Measurements from ENCODE around the gene SLC9A9. TPM values are rescaled to one million over a fixed set of nuclear protein-coding genes. Genes with fewer than 3 reads are reported as not detected.

SLC9A9 gene
- total and polyA plus RNA-seq, 10 of the 15 experiments (the other 5 are each of a cell fraction or from before 2014, with no cell fraction given): 3.5 to 14.2 (median 9.3) TPM

DNA sequence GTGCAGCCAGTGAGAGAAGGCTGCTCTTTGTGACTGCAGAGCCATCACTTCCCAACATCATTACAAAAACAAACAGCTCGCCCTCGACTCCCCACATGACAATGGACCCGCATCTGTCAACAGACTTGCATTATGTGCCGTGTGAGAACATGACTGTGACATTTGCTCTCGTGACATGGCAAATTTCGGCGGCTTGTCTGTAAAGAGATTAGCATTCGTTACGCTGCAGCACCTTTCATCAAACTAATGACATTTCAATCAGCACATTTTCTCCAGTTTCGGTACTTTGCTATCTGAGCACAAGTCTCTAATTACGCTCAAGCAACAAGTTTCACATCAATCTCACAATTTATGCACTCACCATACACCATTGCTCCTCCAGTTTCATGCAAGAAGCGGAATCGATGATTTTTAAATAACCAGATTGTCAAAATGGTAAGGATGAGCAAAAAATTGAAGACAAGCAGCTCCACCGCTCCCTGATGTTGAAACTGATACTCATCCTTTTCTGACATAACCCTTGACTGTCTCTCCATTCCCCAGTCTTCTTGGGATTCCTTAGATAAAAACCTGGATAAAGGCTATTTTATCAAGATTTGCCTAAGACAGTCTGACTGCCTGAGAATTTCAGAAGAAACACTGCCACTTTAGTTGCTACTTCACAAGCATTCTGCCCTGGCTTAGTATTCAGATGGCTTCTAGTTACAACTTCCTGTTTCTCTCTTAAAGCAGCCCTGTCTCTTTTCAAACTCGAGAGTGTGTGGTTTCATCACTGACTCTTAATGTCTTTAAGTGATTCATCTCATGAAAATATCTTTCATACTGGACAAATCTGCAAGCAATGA, at the start of gene SLC9A9 (continued):
- TF ChIP-seq ATF7 (IDR thresholded peaks at IDR 0.05; ENCODE audit: low read depth) (no peak), TBL1XR1 (IDR thresholded peaks at IDR 0.05; ENCODE audit: low read depth, low read length) (no peak), EED (IDR thresholded peaks at IDR 0.05; ENCODE audit: low read depth) (no peak), RUNX3 (IDR thresholded peaks at IDR 0.05; ENCODE audit: low read length) (peak; percentile 74), HDAC2 (IDR thresholded peaks at IDR 0.05) (no peak), PML (IDR thresholded peaks at IDR 0.05; ENCODE audit: low read length) (no peak), SRF (IDR thresholded peaks at IDR 0.05; ENCODE audit: low read depth in 2 of 2, low read length in 2 of 2) (no peak), BCL11A (IDR thresholded peaks at IDR 0.05; ENCODE audit: low read depth, low read length) (no peak), IKZF1 (conservative IDR thresholded peaks at IDR 0.05) (0 out of 2 replicates have a peak, but pooled peaks have one; percentile 21), LARP7 (IDR thresholded peaks at IDR 0.05) (no peak), EZH2 (IDR thresholded peaks at IDR 0.05; ENCODE audit: borderline replicate concordance, control insufficient read depth, low read depth, low read length) (no peak), ZNF217 (IDR thresholded peaks at IDR 0.05) (peak; percentile 70; the same call in 1 of the 2 replicates), NR2C2 (IDR thresholded peaks at IDR 0.05; ENCODE audit: borderline replicate concordance, control insufficient read depth, insufficient read length, low read depth) (no peak), FOS (IDR thresholded peaks at IDR 0.05; ENCODE audit: borderline replicate concordance, extremely low read depth, insufficient read length) (no peak), SUZ12 (IDR thresholded peaks at IDR 0.05; ENCODE audit: unreplicated experiment) (no peak), HCFC1 (IDR thresholded peaks at IDR 0.05; ENCODE audit: low read length) (no peak), GABPA (IDR thresholded peaks at IDR 0.05; ENCODE audit: low read depth) (peak; percentile 60; the same call in 1 of the 2 replicates), ETV6 (conservative IDR thresholded peaks at IDR 0.05 in 1 of 2, IDR thresholded peaks at IDR 0.05 in 1 of 2; ENCODE audit: borderline replicate concordance in 1 of 2, low read depth in 1 of 2) (no peak), ZNF207 (IDR thresholded peaks at IDR 0.05; ENCODE audit: borderline replicate concordance) (no peak), MXI1 (IDR thresholded peaks at IDR 0.05; ENCODE audit: low read depth, low read length) (no peak), FOXK2 (IDR thresholded peaks at IDR 0.05) (no peak), MTA3 (IDR thresholded peaks at IDR 0.05; ENCODE audit: borderline replicate concordance, low read length) (no peak), IRF3 (IDR thresholded peaks at IDR 0.05) (no peak), NFYB (IDR thresholded peaks at IDR 0.05; ENCODE audit: insufficient read depth, low read depth, low read length) (no peak), NBN (IDR thresholded peaks at IDR 0.05) (0 out of 2 replicates have a peak, but pooled peaks have one; percentile 44), MYC (IDR thresholded peaks at IDR 0.05; ENCODE audit: insufficient read depth, insufficient read length, insufficient replicate concordance, low read length, severe bottlenecking) (no peak)
- TF ChIP-seq, protein P1, sequence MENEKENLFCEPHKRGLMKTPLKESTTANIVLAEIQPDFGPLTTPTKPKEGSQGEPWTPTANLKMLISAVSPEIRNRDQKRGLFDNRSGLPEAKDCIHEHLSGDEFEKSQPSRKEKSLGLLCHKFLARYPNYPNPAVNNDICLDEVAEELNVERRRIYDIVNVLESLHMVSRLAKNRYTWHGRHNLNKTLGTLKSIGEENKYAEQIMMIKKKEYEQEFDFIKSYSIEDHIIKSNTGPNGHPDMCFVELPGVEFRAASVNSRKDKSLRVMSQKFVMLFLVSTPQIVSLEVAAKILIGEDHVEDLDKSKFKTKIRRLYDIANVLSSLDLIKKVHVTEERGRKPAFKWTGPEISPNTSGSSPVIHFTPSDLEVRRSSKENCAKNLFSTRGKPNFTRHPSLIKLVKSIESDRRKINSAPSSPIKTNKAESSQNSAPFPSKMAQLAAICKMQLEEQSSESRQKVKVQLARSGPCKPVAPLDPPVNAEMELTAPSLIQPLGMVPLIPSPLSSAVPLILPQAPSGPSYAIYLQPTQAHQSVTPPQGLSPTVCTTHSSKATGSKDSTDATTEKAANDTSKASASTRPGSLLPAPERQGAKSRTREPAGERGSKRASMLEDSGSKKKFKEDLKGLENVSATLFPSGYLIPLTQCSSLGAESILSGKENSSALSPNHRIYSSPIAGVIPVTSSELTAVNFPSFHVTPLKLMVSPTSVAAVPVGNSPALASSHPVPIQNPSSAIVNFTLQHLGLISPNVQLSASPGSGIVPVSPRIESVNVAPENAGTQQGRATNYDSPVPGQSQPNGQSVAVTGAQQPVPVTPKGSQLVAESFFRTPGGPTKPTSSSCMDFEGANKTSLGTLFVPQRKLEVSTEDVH (IDR thresholded peaks at IDR 0.05; ENCODE audit: low read depth, partially characterized antibody): no peak
- TF ChIP-seq, protein P2, sequence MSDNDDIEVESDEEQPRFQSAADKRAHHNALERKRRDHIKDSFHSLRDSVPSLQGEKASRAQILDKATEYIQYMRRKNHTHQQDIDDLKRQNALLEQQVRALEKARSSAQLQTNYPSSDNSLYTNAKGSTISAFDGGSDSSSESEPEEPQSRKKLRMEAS (IDR thresholded peaks at IDR 0.05; ENCODE audit: low read depth, low read length): no peak
